Measurements from ENCODE around the gene GPR162.

The GPR162 gene

GRCh38 chr12:6839482-6840201 lies 18.0 kb downstream of the GPR162 start:
- no peak for DNase-seq

DNA sequence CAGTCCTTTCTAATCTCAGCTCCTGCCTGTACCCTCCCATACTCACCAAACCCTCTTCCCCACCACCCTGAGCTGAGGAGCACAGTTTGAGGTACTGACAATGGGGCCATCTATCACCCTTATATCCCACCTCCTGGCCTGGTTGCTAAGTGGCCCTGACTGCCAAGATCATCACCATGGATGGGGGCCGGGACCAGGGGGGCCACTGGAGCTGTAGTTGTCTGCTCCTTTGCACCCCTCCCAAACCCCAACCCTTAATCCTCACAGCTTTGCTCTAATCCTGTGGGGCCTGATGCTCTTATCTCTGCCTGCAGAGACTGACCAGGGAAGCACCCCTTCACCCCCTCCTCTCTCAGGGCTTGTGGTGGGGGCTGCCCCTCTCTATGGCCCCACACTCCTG lies 18.7 kb downstream of the GPR162 start:
- DNase-seq, result no peak

- no peak for DNase-seq
Observed at GRCh38 chr12:6840761-6841515, 19.3 kb downstream of the GPR162 start, which contains the start of gene GNB3. Gene GNB3, plus strand, starts transcription at chr12:6840925. Its CDS starts 363 bp downstream, at chr12:6841288.

DNA sequence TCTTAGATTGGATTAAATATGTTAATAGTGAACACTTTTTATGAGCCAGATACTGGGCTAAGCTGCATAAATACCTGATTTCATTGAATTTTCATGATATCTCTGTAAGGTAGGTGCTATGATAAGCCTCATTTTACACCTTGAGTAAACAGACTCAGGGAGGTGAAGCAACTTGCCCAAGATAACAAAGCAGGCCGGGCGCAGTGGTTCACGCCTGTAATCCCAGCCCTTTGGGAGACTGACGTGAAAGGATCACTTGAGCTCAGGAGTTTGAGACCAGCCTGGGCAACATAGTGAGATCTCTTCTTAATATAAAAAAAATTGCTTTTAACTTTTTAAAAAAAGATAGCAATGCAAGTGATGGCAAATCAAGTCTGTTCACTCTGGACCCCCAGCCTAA lies 20.5 kb downstream of the GPR162 start:
- DNase-seq, result no peak

DNA sequence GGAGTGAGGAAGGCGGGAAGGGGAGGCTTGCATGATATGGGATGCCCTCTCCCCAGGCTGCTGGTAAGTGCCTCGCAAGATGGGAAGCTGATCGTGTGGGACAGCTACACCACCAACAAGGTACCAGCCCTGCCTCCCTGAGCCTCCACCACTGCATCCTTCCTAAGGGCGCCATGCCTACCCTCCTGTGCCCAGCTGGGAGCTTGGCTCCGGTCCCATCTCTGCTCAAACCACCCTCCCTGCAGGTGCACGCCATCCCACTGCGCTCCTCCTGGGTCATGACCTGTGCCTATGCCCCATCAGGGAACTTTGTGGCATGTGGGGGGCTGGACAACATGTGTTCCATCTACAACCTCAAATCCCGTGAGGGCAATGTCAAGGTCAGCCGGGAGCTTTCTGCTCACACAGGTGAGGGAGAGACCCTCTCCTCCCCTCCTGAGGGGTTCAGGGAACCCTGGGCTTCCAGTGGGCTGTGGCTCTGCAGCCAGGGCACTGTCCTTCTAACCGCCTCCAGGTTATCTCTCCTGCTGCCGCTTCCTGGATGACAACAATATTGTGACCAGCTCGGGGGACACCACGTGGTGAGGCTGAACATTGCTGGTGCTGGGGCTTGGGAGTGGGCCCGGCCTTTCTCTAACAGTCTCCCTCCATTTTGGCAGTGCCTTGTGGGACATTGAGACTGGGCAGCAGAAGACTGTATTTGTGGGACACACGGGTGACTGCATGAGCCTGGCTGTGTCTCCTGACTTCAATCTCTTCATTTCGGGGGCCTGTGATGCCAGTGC lies 21.7 kb downstream of the GPR162 start:
- DNase-seq, result no peak

GRCh38 chr12:6845395-6845794 lies 23.8 kb downstream of the GPR162 start:
- no peak for DNase-seq

DNA sequence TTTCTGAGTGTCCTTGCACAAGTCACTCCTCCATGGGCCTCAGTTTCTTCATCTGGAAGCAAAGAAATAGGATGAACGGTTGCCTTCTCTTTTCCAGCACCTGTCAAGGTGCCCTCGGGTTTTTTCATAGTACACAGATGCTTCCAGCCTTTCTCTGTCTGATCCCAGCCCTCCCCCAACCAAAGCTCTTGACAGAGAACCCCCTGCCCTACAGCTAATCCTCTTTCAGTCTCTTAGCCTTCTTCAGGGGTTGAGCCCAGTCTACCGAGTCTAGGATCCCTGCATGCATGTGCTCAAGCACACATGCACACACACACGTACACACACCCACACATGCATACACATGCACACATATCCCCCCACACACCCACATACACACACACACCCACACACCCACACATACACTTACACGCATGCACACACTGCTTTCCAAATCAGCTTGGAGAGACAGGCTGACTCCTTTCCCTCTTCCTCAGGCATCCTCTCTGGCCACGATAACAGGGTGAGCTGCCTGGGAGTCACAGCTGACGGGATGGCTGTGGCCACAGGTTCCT lies 24.8 kb downstream of the GPR162 start:
- DNase-seq, result no peak

DNA sequence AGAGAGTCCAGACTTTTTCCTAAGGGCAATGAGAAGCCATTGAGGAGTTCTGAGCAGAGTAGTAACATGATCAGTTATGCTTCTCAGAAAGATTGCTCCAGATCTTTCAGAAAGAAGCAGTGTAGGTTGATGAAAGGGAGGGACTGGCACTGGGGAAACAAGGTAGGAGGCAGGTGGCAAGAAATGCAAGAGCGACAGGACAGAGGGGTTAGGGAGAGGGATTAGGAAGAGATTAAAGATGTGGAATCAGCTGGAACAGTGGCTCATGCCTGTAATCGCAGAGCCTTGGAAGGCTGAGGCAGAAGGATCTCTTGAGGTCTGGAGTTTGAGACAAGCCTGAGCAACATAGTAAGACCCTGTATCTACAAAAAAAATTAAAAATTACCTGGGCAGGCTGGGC lies 26.1 kb downstream of the GPR162 start:
- no peak for DNase-seq

DNA sequence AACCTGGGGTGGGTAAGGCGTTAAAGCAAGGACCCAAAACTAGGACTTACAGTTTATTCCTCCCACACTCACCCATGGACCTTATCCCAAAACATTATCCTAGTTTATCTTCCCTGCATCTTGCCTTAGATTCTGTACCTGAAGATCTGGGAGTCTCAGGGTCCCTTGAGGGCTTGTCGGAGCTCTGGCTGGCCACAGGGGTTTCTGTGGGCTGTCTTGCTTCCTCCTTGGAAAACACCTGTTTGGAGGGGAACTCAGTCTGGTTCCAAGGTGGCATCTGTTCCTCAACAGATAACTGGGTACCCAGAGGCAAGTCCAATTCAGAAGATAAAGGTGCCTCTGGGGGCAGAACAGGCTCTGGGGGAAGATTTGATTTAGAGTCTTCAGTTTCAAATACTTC lies 27.8 kb downstream of the GPR162 start:
- no peak for DNase-seq

DNA sequence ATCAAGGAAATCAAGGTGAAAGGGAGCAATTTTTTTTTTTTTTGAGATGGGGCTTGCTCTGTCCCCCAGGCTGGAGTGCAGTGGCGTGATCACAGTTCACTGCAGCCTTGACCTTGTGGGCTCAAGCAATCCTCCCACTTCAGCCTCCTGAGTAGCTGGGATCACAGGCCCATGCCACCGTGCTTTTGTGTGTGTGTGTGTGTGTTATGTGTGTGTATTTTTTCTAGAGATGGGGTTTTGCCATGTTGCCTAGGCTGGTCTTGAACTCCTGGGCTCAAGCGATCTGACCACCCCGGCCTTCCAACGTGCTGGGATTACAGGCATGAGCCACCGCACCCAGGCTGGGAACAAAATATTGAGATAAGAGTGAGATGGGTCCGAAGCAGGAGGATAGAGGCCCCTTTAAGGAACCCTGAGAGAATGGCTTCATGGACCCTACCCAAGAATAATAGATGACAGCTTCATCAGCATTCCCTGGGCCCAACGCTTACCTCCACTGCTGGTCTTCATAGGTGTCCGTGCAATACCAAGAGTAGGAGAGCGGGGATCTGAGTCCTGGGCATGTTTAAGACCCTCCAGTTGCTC lies 28.4 kb downstream of the GPR162 start:
- DNase-seq, result no peak

DNA sequence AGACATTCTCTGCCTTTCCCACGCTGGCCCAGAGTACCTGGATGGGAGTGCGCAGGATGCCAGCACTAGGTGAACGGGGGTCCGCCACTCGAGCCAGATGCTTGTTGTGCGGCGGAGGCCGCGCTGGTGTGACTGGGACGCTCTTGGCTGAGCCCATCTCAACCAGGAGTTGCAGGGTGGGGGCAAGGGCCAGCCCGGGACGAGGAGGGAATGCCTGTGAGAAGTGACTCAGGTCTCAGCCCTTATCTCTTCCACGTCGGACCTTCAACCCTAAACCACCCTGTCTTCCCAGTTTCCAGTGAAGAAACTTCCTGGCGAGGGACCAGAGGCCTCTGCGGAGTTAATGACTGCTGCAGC lies 29.2 kb downstream of the GPR162 start:
- DNase-seq, result no peak

- DNase-seq, result peak; percentile 93 to 96
Observed at GRCh38 chr12:6851153-6851920, 29.7 kb downstream of the GPR162 start, which contains the start of gene CDCA3. Gene CDCA3, minus strand, starts transcription at chr12:6851286. Its CDS starts 334 bp downstream, at chr12:6850952.

DNA sequence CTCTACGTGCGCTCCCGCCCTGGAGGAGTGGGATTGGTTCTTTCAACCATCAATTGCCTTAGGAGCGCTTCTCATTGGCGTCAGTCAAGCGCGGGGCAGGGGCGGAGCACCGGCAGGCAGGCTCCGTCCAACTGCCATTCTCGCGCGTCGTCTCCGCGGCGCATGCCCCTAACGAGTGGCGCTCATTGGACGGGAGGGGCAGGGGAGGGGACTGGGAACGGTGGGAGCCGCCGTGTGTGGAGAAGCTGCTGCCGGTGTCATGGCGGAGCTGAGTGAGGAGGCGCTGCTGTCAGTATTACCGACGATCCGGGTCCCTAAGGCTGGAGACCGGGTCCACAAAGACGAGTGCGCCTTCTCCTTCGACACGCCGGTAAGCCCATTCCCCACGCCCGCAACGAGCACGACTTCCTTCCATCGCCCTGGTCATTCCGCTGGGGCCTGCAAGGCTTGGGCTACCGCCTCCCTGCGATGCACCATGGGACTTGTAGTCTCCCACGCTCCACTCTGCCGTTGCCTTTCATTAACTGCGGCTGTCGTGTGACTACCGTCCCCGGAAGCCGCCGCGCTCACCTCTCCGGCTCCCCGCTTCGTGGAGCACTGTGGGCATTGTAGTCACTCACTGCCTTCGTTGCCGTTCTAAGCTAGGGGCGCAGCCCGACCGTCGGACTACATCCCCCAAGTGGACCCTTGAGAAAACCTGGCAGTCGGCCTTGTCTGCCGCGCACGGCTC lies 30.5 kb downstream of the GPR162 start, which contains the start of gene USP5:
Gene USP5, plus strand, starts transcription at position 230 of the 730 bp plus-strand sequence. Its CDS starts 30 bp downstream, at position 260.
- DNase-seq, result peak; percentile 97

GRCh38 chr12:6852651-6853354 lies 31.2 kb downstream of the GPR162 start:
- DNase-seq, result peak; percentile 76 to 82

GRCh38 chr12:6853626-6854025 lies 32.0 kb downstream of the GPR162 start:
- no peak for DNase-seq

GRCh38 chr12:6854036-6854435 lies 32.4 kb downstream of the GPR162 start:
- no peak for DNase-seq

GRCh38 chr12:6855322-6855721 lies 33.7 kb downstream of the GPR162 start:
- no peak for DNase-seq

- DNase-seq, result no peak
Observed at GRCh38 chr12:6858799-6859198, 37.2 kb downstream of the GPR162 start.

- no peak for DNase-seq
Observed at GRCh38 chr12:6860116-6860515, 38.5 kb downstream of the GPR162 start.

DNA sequence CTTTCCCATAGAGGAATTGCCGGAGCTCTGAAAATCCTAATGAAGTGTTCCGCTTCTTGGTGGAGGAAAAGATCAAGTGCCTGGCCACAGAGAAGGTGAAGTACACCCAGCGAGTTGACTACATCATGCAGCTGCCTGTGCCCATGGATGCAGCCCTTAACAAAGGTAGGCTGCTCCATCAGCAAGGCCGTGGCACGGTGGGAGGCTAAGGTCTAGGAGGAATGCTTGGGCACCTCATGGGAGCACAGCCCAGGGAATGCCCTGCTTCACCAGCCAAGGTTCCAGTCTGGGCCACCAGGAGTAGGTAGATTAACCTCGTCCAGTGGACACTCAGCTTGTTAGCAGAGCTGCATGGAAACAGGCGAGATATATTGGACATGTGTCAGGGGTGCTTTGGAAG lies 39.3 kb downstream of the GPR162 start:
- DNase-seq, result no peak

Data from stimulated activated CD4-positive, alpha-beta T cell treated with anti-CD3 and anti-CD28 coated beads, Interleukin-2, amount 100 ng/mL, for 24 hours (primary cell).